GM18867 (cell line): ENCODE results near the gene NLGN2.

Experiments used
- ATAC-seq: cut with Tn5 transposase; IDR thresholded peaks from one replicate; pipeline ENCODE4 v1.9.1; 2021; ENCODE audit warnings: mild to moderate bottlenecking, moderate library complexity; ENCODE audit not compliant: unreplicated experiment

NLGN2 gene

DNA sequence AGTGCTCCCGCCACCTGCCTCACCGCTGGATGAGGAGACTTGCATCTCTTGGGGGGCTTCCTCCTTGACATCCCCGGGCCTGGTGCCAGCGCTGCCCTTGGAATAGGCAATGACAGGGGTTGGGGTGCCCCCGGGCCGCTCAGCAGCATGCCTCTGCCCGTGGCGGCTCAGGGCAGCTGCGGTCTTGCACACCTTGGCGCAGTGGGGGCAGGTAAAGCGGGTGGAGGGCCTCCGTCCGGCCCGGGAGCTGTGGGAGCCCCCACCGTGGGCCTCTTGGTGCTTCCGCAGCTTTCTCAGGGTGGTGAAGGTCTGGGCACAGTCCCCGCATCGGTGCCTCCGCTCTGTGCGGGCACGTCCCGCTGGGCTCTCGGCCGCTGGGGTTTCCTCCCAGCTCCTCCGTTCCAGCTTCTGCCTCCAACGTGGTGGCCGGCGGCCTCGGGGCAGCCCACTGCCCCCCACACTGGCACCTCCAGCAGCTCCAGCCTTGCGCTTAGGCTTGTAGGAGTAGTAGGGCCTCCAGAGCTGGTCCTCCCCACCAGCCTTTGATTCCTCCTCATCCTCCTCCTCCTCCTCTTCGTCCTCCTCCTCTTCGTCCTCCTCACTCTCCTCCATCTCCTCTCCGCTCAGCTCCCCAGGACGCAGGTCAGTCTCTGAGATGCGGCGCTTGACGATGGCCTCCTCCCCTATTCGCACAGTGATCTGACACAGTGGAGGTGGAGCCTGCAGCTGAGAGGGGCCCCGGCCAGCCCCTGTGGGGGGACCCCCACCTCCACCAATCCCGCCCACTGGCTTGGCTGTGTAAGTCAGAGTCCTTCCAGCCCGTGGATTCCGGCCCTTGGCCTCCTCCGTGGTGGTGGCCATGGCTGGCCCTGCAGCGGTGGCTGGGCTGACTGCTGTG, 55.1 kb downstream of the NLGN2 start:
- ATAC-seq, result no peak

DNA sequence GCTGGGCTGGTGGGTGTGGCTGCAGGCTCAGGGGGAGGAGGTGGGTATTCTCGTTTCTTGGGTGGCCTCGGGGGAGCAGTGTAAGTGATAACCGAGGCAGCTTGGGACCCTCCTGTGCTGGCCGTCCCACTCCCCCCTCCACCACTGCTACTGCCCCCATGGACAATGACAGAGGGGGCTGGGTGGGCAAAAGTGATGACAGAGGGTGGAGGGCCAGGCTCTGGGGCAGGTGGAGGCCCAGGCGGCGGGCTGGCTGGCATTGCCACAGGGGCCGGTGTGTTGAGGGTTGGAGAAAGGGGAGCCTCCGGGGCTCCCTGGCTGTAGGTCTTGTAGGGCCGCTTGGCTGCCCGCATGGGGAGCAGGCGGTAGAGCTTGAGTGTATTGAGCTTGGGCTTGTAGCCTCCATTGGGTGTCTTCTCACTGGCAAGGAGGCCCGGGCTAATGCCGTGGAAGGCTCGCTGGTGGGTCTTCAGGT, 55.8 kb downstream of the NLGN2 start:
- no peak for ATAC-seq

- no peak for ATAC-seq
These were observed 56.4 kb downstream of the NLGN2 start for GRCh38 chr17:7464081-7464480.

GRCh38 chr17:7465597-7466275, 58.1 kb downstream of the NLGN2 start:
- no peak for ATAC-seq

DNA sequence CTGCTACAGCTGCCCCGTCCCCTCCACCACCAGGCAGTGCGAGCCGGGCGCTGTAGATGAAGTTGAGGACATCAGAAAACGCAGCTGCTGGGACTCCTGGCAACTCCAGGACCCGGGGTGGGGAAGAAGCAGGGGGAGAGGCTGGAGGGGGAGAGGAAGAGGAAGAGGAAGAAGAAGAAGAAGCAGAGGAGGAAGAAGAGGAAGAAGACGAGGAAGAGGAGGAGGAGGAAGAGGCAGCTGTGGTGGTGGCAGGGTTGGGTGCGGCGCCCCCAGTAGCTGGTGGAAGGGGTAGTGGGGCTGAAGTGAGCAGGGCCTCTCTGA, 58.6 kb downstream of the NLGN2 start:
- no peak for ATAC-seq

DNA sequence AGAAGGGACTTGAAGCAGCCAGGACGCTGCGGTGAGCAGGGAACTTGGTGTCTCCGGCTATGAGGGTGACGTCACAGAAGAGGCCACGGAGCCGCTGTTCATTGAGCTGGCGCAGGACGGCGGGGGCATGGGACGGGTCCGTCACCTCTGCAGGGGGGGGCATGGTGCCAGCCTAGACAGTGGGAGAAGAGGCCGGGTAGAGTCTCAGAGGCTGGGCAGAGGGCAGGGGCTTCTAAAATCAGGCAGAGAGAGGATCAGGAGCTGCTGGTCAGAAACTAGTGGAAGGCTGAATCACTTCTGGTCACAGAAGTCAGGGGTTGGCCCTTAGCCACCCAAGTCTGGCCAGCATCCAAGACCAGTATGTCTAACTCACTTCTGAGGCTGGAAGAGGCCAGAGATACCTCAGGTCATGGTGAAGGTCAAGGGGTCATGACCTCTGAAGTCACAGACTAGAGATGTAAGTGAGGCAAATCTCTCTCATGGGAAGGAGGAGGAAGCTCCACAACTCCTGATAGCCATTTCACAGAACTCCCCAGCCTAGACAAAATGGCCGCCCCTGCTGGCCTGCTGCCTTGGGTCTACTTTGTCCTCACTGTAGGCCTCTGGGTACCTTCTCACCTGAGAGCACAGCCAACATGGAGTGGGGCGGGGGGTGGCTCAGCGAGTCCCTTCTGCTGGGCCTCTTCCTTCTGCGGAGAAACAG, 59.1 kb downstream of the NLGN2 start:
- no peak for ATAC-seq

GRCh38 chr17:7467498-7467897, 59.9 kb downstream of the NLGN2 start:
- ATAC-seq, result no peak

DNA sequence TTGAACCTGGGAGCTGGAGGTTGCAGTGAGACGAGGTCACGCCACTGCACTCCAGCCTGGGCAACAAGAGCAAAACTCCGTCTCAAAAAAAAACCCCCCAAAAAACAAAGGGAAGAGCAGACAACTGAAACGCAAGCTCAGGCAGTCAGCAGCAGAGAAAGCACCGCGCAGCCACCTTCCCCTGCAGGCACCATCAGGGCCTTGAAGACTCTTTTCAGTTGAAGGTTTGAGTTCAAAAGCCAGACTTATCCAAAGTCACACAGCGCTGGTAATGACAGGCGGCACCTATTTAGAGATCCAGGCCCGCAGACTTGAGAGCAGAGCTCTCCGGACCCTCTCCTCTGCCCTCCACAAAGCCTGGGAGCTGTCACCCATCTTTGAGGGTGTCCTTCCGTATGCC, 60.6 kb downstream of the NLGN2 start:
- no peak for ATAC-seq

DNA sequence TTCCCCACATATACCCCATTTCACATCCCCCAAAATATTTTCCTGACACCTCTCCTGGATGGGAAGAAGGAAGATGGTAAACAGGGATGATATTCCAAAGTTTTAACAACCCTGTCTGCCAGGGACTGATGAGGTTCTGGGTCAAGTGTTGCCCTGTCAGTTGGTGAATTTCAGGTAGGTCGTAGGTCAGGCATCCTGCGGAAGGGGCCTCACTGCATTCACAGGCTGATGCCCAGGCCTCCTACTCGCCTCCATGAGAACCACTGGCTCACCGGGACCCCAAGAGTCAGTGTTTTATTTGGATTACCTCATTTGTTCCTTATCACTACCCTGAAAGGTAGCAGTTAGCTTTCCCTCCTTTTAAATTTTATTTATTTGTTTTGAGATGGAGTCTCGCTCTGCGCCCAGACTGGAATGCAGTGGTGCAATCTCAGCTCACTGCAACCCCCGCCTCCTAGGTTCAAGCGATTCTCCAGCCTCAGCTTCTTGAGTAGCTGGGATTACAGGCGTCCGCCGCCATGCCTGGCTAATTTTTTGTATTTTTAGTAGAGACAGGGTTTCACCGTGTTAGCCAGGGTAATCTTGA, 61.3 kb downstream of the NLGN2 start:
- no peak for ATAC-seq
